HL-60 (cell line): Measurements from ENCODE around the gene F7.
"Not testable (repeated sequence)": the region's sequence is repeated elsewhere in the genome, so short reads cannot be mapped to it uniquely, and the experiment has no call there.

ENCODE experiments used
- POLR2AphosphoS5 ChIP-seq: IDR thresholded peaks from 2 replicates; pipeline ENCODE4 v1.6.1; 2012; ENCODE audit warnings: low read depth
- TF ChIP-seq, protein P1 (sequence below): IDR thresholded peaks from one replicate; pipeline ENCODE4 v1.5.1; 2011; ENCODE audit warnings: low read length, control low read depth, inconsistent platforms; ENCODE audit not compliant: insufficient read depth

DNA sequence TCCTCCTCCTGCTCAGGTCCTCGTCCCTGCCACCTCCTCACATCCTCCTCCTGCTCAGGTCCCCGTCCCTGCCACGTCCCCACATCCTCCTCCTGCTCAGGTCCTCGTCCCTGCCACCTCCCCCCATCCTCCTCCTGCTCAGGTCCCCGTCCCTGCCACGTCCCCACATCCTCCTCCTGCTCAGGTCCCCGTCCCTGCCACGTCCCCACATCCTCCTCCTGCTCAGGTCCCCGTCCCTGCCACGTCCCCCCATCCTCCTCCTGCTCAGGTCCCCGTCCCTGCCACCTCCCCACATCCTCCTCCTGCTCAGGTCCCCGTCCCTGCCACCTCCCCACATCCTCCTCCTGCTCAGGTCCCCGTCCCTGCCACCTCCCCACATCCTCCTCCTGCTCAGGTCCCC lies 56.4 kb downstream of the F7 start:
- TF ChIP-seq, protein P1, sequence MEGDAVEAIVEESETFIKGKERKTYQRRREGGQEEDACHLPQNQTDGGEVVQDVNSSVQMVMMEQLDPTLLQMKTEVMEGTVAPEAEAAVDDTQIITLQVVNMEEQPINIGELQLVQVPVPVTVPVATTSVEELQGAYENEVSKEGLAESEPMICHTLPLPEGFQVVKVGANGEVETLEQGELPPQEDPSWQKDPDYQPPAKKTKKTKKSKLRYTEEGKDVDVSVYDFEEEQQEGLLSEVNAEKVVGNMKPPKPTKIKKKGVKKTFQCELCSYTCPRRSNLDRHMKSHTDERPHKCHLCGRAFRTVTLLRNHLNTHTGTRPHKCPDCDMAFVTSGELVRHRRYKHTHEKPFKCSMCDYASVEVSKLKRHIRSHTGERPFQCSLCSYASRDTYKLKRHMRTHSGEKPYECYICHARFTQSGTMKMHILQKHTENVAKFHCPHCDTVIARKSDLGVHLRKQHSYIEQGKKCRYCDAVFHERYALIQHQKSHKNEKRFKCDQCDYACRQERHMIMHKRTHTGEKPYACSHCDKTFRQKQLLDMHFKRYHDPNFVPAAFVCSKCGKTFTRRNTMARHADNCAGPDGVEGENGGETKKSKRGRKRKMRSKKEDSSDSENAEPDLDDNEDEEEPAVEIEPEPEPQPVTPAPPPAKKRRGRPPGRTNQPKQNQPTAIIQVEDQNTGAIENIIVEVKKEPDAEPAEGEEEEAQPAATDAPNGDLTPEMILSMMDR: not testable (repeated sequence)
- not testable (repeated sequence) for TF ChIP-seq POLR2AphosphoS5
